Lung (tissue), 12 donors: ENCODE measurements around the gene KCND2. TPM values are rescaled to one million over a fixed set of nuclear protein-coding genes. Genes with fewer than 3 reads are reported as not detected.

Experiments
- ATAC-seq: fragments of 200-7000 bp; cut with Tn5 transposase; one replicate; pipeline ENCODE4 v1.9.1; 2020; ENCODE audit warnings: moderate number of reproducible peaks; ENCODE audit not compliant: insufficient read depth, low FRiP score
- DNase-seq, 3 donors: peaks; one replicate each; pipeline ENCODE4 v3.0.0-alpha.2; 2013 to 2017
- H3K27ac ChIP-seq, 2 donors: one replicate each; pipeline ENCODE4 v1.5.1; 2013; ENCODE audit warnings: mild to moderate bottlenecking in 2 of 2, moderate library complexity in 2 of 2, control low read depth in 1 of 2, inconsistent platforms in 1 of 2, low read depth in 1 of 2, low read length in 1 of 2
- H3K27me3 ChIP-seq, 3 donors: one replicate each; pipeline ENCODE4 v1.5.1; 2013; ENCODE audit warnings: low read length in 2 of 3; ENCODE audit not compliant: control insufficient read depth in 3 of 3, insufficient read depth in 3 of 3
- H3K36me3 ChIP-seq, 4 donors: one replicate each; pipeline ENCODE4 v1.5.1; 2013; ENCODE audit warnings: low read length in 4 of 4, mild to moderate bottlenecking in 1 of 4, moderate library complexity in 1 of 4; ENCODE audit not compliant: control insufficient read depth in 4 of 4, insufficient read depth in 4 of 4
- H3K4me1 ChIP-seq, 5 donors: one replicate each; pipeline ENCODE4 v1.5.1; 2013; ENCODE audit warnings: low read length in 5 of 5, mild to moderate bottlenecking in 2 of 5, moderate library complexity in 1 of 5; ENCODE audit not compliant: control insufficient read depth in 5 of 5, insufficient read depth in 5 of 5
- H3K4me3 ChIP-seq: one replicate; pipeline ENCODE4 v1.5.1; 2013; ENCODE audit warnings: mild to moderate bottlenecking, control low read depth, moderate library complexity
- H3K9ac ChIP-seq, 2 donors: one replicate each; pipeline ENCODE4 v1.5.1; 2013; ENCODE audit warnings: low read length in 2 of 2, control low read depth in 1 of 2; ENCODE audit not compliant: insufficient read depth in 1 of 2
- H3K9me3 ChIP-seq, 4 donors: one replicate each; pipeline ENCODE4 v1.5.1; 2013; ENCODE audit warnings: low read length in 3 of 4, mild to moderate bottlenecking in 1 of 4, moderate library complexity in 1 of 4; ENCODE audit not compliant: control insufficient read depth in 4 of 4, insufficient read depth in 3 of 4
- CTCF ChIP-seq: IDR thresholded peaks from 2 replicates; pipeline ENCODE4 v1.5.1; 2012; ENCODE audit warnings: mild to moderate bottlenecking; ENCODE audit errors: control extremely low read depth, extremely low read depth
- WGBS, 2 donors: extraction: QIAGEN DNeasy Blood & Tissue Kit; methylation state at CpG; one replicate each; pipeline ENCODE4 v1.1.7; 2013; 5-methylcytosine and 5-hydroxymethylcytosine counted together
- polyA plus RNA-seq, 2 donors: library from polyadenylated mRNA; stranded (reverse); fragments of 200-250 nt; gene quantifications; one replicate each; pipeline ENCODE4 v1.2.1, GENCODE V29; 2013
- total RNA-seq, 2 donors: library from RNA; depleted of rRNA in 1 of 2; stranded (reverse); fragments of >200 nt in 1 of 2; gene quantifications; one replicate each; pipeline ENCODE4 v1.2.1, GENCODE V29; 2014 to 2021
- donor health status: control.
- donor health status: control.
- donor health status: Bipolar disorder and iron deficiency.
- donor health status: healthy.
- donor health status: DM: yes; HTN: yes; CAD: no.

Gene KCND2
- total and polyA plus RNA-seq, 4 donors: 0.03 to 1.1 (median 0.10) TPM

- peaks cover 0 to 5% (median 3%) of the 10 kb centered on the region in 4 donors for H3K9me3 ChIP-seq
- ATAC-seq (no peak), DNase-seq (peak in 1 of 3 donors; percentile 5)
- H3K36me3 ChIP-seq: no peaks in the 10 kb centered on the region
- no peaks in the 10 kb centered on the region for H3K27me3 ChIP-seq
- H3K27ac ChIP-seq: no peak overlapping the region
- H3K9ac ChIP-seq: no peak overlapping the region
- no peaks in the 10 kb centered on the region for H3K4me1 ChIP-seq
- TF ChIP-seq CTCF: no peak
- no peak overlapping the region for H3K4me3 ChIP-seq
- 72 to 78% methylated on average over 1 of the region's 1 CpG for WGBS, 2 donors
Measured at GRCh38 chr7:120254845-120255244, 18.1 kb upstream of the KCND2 start.

GRCh38 chr7:120256344-120257070, 16.5 kb upstream of the KCND2 start:
- ATAC-seq: no peak
- TF ChIP-seq CTCF: no peak
- no peak overlapping the region for H3K9ac ChIP-seq
- peaks cover 0 to 5% (median 3%) of the 10 kb centered on the region in 4 donors for H3K9me3 ChIP-seq
- no peak for DNase-seq
- H3K27me3 ChIP-seq: no peaks in the 10 kb centered on the region
- H3K36me3 ChIP-seq: no peaks in the 10 kb centered on the region
- no peak overlapping the region for H3K27ac ChIP-seq
- no peak overlapping the region for H3K4me3 ChIP-seq
- H3K4me1 ChIP-seq: no peaks in the 10 kb centered on the region

DNA sequence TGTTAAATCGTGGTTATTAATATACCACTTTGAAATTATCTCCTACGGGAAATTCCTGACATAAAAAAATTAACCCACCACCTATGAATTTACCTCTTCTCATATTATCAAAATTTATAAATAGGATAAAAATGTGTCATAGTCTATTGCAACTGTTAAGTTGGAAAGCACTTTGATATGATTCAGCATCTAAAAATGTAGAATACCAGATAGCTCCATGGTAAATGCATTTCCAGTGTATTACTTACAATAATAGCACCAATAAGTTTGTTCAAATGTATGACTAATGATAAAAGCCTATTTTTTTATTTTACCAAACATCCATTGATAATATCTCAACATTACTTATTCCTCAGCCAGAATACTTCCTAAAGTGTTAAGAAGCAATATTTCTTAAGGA, 13.6 kb upstream of the KCND2 start:
- Histone ChIP-seq H3K4me1 (no peaks in the 10 kb centered on the region), H3K9me3 (peaks cover 0 to 5% (median 3%) of the 10 kb centered on the region in 4 donors), H3K9ac (no peak overlapping the region), H3K36me3 (no peaks in the 10 kb centered on the region), H3K27me3 (no peaks in the 10 kb centered on the region), H3K4me3 (no peak overlapping the region), H3K27ac (no peak overlapping the region)
- TF ChIP-seq CTCF: no peak
- no peak for ATAC-seq
- 82 to 87% methylated on average over 2 of the region's 2 CpGs for WGBS, 2 donors
- no peak for DNase-seq

GRCh38 chr7:120260111-120260510, 12.9 kb upstream of the KCND2 start:
- ATAC-seq (no peak), DNase-seq (no peak)
- no peak for TF ChIP-seq CTCF
- H3K9ac ChIP-seq: no peak overlapping the region
- no peaks in the 10 kb centered on the region for H3K36me3 ChIP-seq
- H3K4me3 ChIP-seq: no peak overlapping the region
- H3K27me3 ChIP-seq: no peaks in the 10 kb centered on the region
- 61 to 76% methylated on average over 1 of the region's 1 CpG for WGBS, 2 donors
- H3K4me1 ChIP-seq: no peaks in the 10 kb centered on the region
- H3K27ac ChIP-seq: no peak overlapping the region
- peaks cover 0 to 5% (median 3%) of the 10 kb centered on the region in 4 donors for H3K9me3 ChIP-seq
